GM19467 (cell line): Measurements from ENCODE around the gene BRSK2.
"Not testable (repeated sequence)": the region's sequence is repeated elsewhere in the genome, so short reads cannot be mapped to it uniquely, and the experiment has no call there.

Source experiments
- ATAC-seq: cut with Tn5 transposase; IDR thresholded peaks from one replicate; pipeline ENCODE4 v1.9.1; 2021; ENCODE audit warnings: mild to moderate bottlenecking, moderate library complexity; ENCODE audit not compliant: unreplicated experiment

Gene BRSK2

GRCh38 chr11:1354125-1354938 lies 35.4 kb upstream of the BRSK2 start:
- ATAC-seq, result no peak

GRCh38 chr11:1356007-1356435 lies 33.7 kb upstream of the BRSK2 start:
- ATAC-seq, result no peak

GRCh38 chr11:1356478-1356960 lies 33.2 kb upstream of the BRSK2 start:
- ATAC-seq, result no peak

- no peak for ATAC-seq
Measured at GRCh38 chr11:1358286-1358685, 31.4 kb upstream of the BRSK2 start.

- not testable (repeated sequence) for ATAC-seq
Measured at GRCh38 chr11:1358931-1359330, 30.8 kb upstream of the BRSK2 start.

GRCh38 chr11:1359556-1359955 lies 30.2 kb upstream of the BRSK2 start:
- no peak for ATAC-seq

GRCh38 chr11:1360181-1360834 lies 29.4 kb upstream of the BRSK2 start:
- no peak for ATAC-seq

- no peak for ATAC-seq
Measured at GRCh38 chr11:1360835-1361357, 28.8 kb upstream of the BRSK2 start.

- ATAC-seq, result no peak
Measured at GRCh38 chr11:1361882-1362281, 27.9 kb upstream of the BRSK2 start.

GRCh38 chr11:1367721-1368120 lies 22.0 kb upstream of the BRSK2 start:
- no peak for ATAC-seq

- no peak for ATAC-seq
Measured at GRCh38 chr11:1368216-1368615, 21.5 kb upstream of the BRSK2 start.

GRCh38 chr11:1368966-1369365 lies 20.8 kb upstream of the BRSK2 start:
- ATAC-seq, result no peak

- ATAC-seq, result no peak
Measured at GRCh38 chr11:1369371-1370005, 20.2 kb upstream of the BRSK2 start.

- no peak for ATAC-seq
Measured at GRCh38 chr11:1370186-1371025, 19.3 kb upstream of the BRSK2 start.

GRCh38 chr11:1371026-1371325 lies 18.8 kb upstream of the BRSK2 start:
- ATAC-seq, result no peak

- no peak for ATAC-seq
Measured at GRCh38 chr11:1371377-1371776, 18.4 kb upstream of the BRSK2 start.

GRCh38 chr11:1371836-1372465 lies 17.8 kb upstream of the BRSK2 start:
- no peak for ATAC-seq

- no peak for ATAC-seq
Measured at GRCh38 chr11:1372660-1373059, 17.1 kb upstream of the BRSK2 start.

- no peak for ATAC-seq
Measured at GRCh38 chr11:1373536-1374214, 16.1 kb upstream of the BRSK2 start.
